PFSK-1 (cell line): ENCODE results near the gene ANKH.

Experiments
- FOXP2 ChIP-seq: optimal IDR thresholded peaks from 2 replicates; pipeline ENCODE3; 2011; ENCODE audit warnings: borderline replicate concordance, control low read depth, inconsistent platforms; ENCODE audit not compliant: insufficient read depth; ENCODE audit errors: extremely low read length, extremely low read depth
- POLR2AphosphoS5 ChIP-seq: IDR thresholded peaks from 2 replicates; pipeline ENCODE4 v1.6.1; 2012; ENCODE audit warnings: low read depth, mild to moderate bottlenecking, control low read depth, low read length, moderate library complexity
- REST ChIP-seq, 2 experiments: IDR thresholded peaks; 2 replicates each; pipeline versions ENCODE4 v1.6.1 to v1.8.0; 2011 to 2012; ENCODE audit warnings: low read depth in 2 of 2, low read length in 2 of 2, control low read depth in 1 of 2, inconsistent platforms in 1 of 2, mild to moderate bottlenecking in 1 of 2, moderate library complexity in 1 of 2; ENCODE audit not compliant: insufficient read depth in 1 of 2
- SIN3A ChIP-seq: IDR thresholded peaks from 2 replicates; pipeline ENCODE4 v1.6.1; 2012; ENCODE audit warnings: mild to moderate bottlenecking, low read length, moderate library complexity, borderline replicate concordance; ENCODE audit not compliant: insufficient read depth
- TAF1 ChIP-seq: IDR thresholded peaks from 2 replicates; pipeline ENCODE4 v1.6.1; 2012; ENCODE audit warnings: low read length, control low read depth, borderline replicate concordance; ENCODE audit not compliant: insufficient read depth

The ANKH gene

GRCh38 chr5:14676320-14676719 is 195.3 kb downstream of the ANKH start:
- TF ChIP-seq SIN3A, result no peak

- TF ChIP-seq SIN3A (no peak), FOXP2 (no peak), POLR2AphosphoS5 (no peak), REST (IDR thresholded peaks at IDR 0.05; ENCODE audit: insufficient read depth in 1 of 2, low read depth in 2 of 2, low read length in 2 of 2) (no peak), TAF1 (no peak)
These were observed 195.7 kb downstream of the ANKH start for GRCh38 chr5:14675865-14676300.

- no peak for TF ChIP-seq FOXP2
- TF ChIP-seq REST (IDR thresholded peaks at IDR 0.05; ENCODE audit: insufficient read depth in 1 of 2, low read depth in 2 of 2, low read length in 2 of 2), result no peak
- TF ChIP-seq POLR2AphosphoS5, result no peak
- TF ChIP-seq SIN3A, result no peak
- no peak for TF ChIP-seq TAF1
These were observed 196.4 kb downstream of the ANKH start for GRCh38 chr5:14674983-14675854.

- TF ChIP-seq SIN3A (no peak), TAF1 (no peak), FOXP2 (no peak), REST (IDR thresholded peaks at IDR 0.05; ENCODE audit: insufficient read depth in 1 of 2, low read depth in 2 of 2, low read length in 2 of 2) (no peak), POLR2AphosphoS5 (no peak)
These were observed 198.1 kb downstream of the ANKH start for GRCh38 chr5:14673443-14673842.

GRCh38 chr5:14672484-14673394 is 198.8 kb downstream of the ANKH start:
- TF ChIP-seq REST (IDR thresholded peaks at IDR 0.05; ENCODE audit: insufficient read depth in 1 of 2, low read depth in 2 of 2, low read length in 2 of 2), result no peak
- no peak for TF ChIP-seq TAF1
- TF ChIP-seq POLR2AphosphoS5, result no peak
- TF ChIP-seq SIN3A, result no peak
- TF ChIP-seq FOXP2, result no peak
